ENCODE measurements around the gene ATP8B1. TPM values are rescaled to one million over a fixed set of nuclear protein-coding genes. Genes with fewer than 3 reads are reported as not detected.

Gene ATP8B1
- total RNA-seq, 2 experiments from 2014 or later = not detected

DNA sequence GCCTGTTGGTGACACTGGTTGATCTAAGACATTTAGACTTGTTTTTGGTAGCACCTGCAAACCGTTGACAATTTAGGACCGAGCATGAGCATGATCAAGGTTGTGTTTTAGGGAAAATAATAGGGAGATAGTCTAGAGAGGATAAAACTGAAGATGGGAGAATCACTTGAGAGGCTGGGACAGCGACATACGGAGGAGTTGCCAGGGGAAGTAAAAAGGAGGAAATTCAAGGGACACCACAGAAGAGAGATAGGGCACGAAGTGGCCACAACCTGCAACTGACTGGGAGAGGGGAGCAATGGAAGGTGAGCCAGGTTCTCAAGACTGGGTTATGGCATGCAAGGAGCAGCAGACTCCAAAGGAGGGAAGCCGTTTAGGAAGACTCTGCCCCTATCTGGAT is 1.4 kb upstream of the ATP8B1 start:
- ChIA-PET POLR2A (no interaction called here), CTCF (no interaction called here)
- no peak overlapping the region for H3K27ac ChIP-seq (ENCODE audit: low read depth in 1 of 2, low read length in 2 of 2)
- H3K4me1 Mint-ChIP-seq (ENCODE audit: low read depth) = no peaks in the 10 kb centered on the region
- DNase-seq (no peak), ATAC-seq (ENCODE audit: poor library complexity) (no peak)
- H3K36me3 ChIP-seq (ENCODE audit: insufficient read depth, low read length) = no peaks in the 10 kb centered on the region
- peaks cover 62% of the 10 kb centered on the region for H3K27me3 Mint-ChIP-seq
- no peak overlapping the region for H3K27ac Mint-ChIP-seq
- no peaks in the 10 kb centered on the region for H3K9me3 Mint-ChIP-seq
- peaks cover 12% of the 10 kb centered on the region for H3K4me1 ChIP-seq (ENCODE audit: insufficient read depth, low read length)
- H3K9me3 ChIP-seq (ENCODE audit: control insufficient read depth in 1 of 2, insufficient read depth in 1 of 2, low read length in 2 of 2) = peaks cover 0 to 27% of the 10 kb centered on the region in 2 experiments
- no peak for TF ChIP-seq CTCF (IDR thresholded peaks at IDR 0.05)
- H3K36me3 Mint-ChIP-seq (ENCODE audit: low read depth) = no peaks in the 10 kb centered on the region
- H3K4me3 ChIP-seq (ENCODE audit: low read length) = no peak overlapping the region
- H3K27me3 ChIP-seq (ENCODE audit: control insufficient read depth in 1 of 2, insufficient read depth in 2 of 2, low read length in 2 of 2) = peaks cover 38 to 42% of the 10 kb centered on the region in 2 experiments
- no peak overlapping the region for H3K4me3 Mint-ChIP-seq
- intact Hi-C loops (cut with DNase I, micrococcal nuclease) = no loop called here

- CTCF ChIA-PET = no interaction called here
- DNase-seq = no peak
- intact Hi-C loops (cut with DNase I, micrococcal nuclease) = no loop called here
These were observed 657 bp downstream of the ATP8B1 start for GRCh38 chr18:57802213-57803102.

GRCh38 chr18:57801761-57802212 is 1.3 kb downstream of the ATP8B1 start:
- no peak for DNase-seq
- H3K36me3 ChIP-seq (ENCODE audit: insufficient read depth, low read length) = no peaks in the 10 kb centered on the region
- peaks cover 0 to 27% of the 10 kb centered on the region in 2 experiments for H3K9me3 ChIP-seq (ENCODE audit: control insufficient read depth in 1 of 2, insufficient read depth in 1 of 2, low read length in 2 of 2)
- Mint-ChIP-seq H3K36me3 (ENCODE audit: low read depth) (no peaks in the 10 kb centered on the region), H3K4me1 (ENCODE audit: low read depth) (no peaks in the 10 kb centered on the region), H3K27me3 (peaks cover 54% of the 10 kb centered on the region), H3K27ac (no peak overlapping the region), H3K9me3 (no peaks in the 10 kb centered on the region), H3K4me3 (peak overlapping the region; percentile 7)
- peak overlapping the region; percentile 19 for H3K4me3 ChIP-seq (ENCODE audit: low read length)
- H3K4me1 ChIP-seq (ENCODE audit: insufficient read depth, low read length) = peaks cover 12% of the 10 kb centered on the region
- no peak for TF ChIP-seq CTCF (IDR thresholded peaks at IDR 0.05)
- H3K27me3 ChIP-seq (ENCODE audit: control insufficient read depth in 1 of 2, insufficient read depth in 2 of 2, low read length in 2 of 2) = peaks cover 43 to 56% of the 10 kb centered on the region in 2 experiments
- CTCF ChIA-PET = no interaction called here
- POLR2A ChIA-PET = no interaction called here
- H3K27ac ChIP-seq (ENCODE audit: low read depth in 1 of 2, low read length in 2 of 2) = no peak overlapping the region
- intact Hi-C loops (cut with DNase I, micrococcal nuclease) = no loop called here
- ATAC-seq (ENCODE audit: poor library complexity) = no peak

More at GRCh38 chr18:57802213-57803102, 657 bp downstream of the ATP8B1 start:
- H3K9me3 ChIP-seq (ENCODE audit: control insufficient read depth in 1 of 2, insufficient read depth in 1 of 2, low read length in 2 of 2) = peaks cover 0 to 27% of the 10 kb centered on the region in 2 experiments
- peak overlapping the region; percentile 19 for H3K4me3 ChIP-seq (ENCODE audit: low read length)
- H3K27me3 ChIP-seq (ENCODE audit: control insufficient read depth in 1 of 2, insufficient read depth in 2 of 2, low read length in 2 of 2) = peaks cover 43 to 49% of the 10 kb centered on the region in 2 experiments
- POLR2A ChIA-PET = no interaction called here
- H3K4me3 Mint-ChIP-seq = no peak overlapping the region
- no peak for TF ChIP-seq CTCF (IDR thresholded peaks at IDR 0.05)
- H3K27ac ChIP-seq (ENCODE audit: low read depth in 1 of 2, low read length in 2 of 2) = no peak overlapping the region
- H3K4me1 ChIP-seq (ENCODE audit: insufficient read depth, low read length) = peaks cover 12% of the 10 kb centered on the region
- H3K36me3 ChIP-seq (ENCODE audit: insufficient read depth, low read length) = no peaks in the 10 kb centered on the region
- H3K36me3 Mint-ChIP-seq (ENCODE audit: low read depth) = no peaks in the 10 kb centered on the region
- H3K27ac Mint-ChIP-seq = no peak overlapping the region
- ATAC-seq (ENCODE audit: poor library complexity) = no peak
- H3K27me3 Mint-ChIP-seq = peaks cover 56% of the 10 kb centered on the region
- H3K9me3 Mint-ChIP-seq = no peaks in the 10 kb centered on the region
- no peaks in the 10 kb centered on the region for H3K4me1 Mint-ChIP-seq (ENCODE audit: low read depth)
